Measurements from ENCODE around the gene GFPT1.
A peak's percentile ranks its signal among the peaks of the same experiment; 100 is the strongest.
"Not testable (repeated sequence)": the region's sequence is repeated elsewhere in the genome, so short reads cannot be mapped to it uniquely, and the experiment has no call there.

GFPT1 gene

DNA sequence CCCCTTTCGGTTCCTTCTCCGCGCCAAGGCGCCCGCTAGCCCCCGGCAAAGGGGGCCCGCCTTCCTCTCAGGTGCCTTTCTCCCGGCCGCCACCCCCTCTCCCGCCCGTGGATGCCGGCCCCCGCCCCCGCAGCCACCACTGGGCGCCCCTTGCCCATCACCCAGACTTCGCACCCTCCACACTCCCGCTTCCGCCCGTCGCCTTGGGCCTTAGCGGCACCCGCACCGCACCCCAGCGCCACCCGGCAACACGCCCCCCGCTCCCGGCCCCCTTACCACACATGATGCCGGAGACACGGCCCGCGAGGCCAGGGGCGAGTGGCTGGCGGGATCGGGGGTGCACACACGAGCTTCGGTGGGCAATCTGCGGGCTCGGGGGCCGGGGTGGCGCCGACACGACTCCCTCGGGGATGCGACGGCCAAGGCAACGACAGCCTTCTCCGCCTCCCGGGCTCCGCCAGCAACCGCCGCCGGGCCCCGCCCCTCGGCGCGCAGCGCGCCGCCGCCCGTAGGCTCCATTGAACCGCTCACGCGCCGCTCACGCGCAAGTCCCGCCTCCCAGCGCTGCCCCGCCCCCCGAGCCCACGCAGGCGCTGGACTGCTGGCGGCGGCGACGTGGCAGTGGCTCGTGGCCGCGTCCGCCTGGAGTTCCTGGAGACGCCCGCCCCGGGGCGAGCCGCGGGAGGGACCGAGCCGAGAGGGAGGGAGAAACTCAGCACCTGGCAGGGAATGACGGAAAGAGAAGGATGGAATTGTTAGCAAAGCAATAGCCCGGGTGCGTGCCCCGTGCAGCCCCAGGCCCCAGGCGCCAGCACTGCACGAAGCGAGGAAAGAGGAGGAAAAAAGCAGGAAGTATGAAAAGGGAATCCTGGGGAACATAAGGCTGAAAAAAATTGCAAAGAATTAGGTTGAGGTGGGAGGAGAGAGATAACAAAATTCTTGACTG lies at the start of gene GFPT1:
Gene GFPT1, minus strand, starts transcription at position 439 of the 946 bp plus-strand sequence. Its CDS starts 156 bp downstream, at position 283.
- H3K4me3 ChIP-seq (ENCODE audit: low read depth, low read length), result peak within 1 kb of the TSS; percentile 72

DNA sequence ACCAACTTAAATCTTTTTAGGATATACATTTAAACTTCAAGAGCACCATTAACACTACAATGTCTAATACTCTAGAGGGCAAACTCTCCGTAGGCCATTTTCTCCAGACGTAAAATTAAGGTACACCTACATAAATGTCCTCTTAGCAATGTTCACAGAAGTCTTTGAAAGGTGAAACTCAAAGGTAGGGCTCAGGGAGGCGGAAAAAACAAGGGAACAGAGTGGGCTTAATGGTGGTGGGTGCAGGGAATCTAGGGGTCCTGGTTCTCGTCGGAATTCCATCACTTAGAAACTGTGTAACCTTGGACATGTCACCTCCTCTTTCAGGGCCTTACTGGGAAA lies 49.5 kb upstream of the GFPT1 start:
- peak overlapping the region; percentile 78 for H3K4me3 ChIP-seq (ENCODE audit: low read depth, low read length)

DNA sequence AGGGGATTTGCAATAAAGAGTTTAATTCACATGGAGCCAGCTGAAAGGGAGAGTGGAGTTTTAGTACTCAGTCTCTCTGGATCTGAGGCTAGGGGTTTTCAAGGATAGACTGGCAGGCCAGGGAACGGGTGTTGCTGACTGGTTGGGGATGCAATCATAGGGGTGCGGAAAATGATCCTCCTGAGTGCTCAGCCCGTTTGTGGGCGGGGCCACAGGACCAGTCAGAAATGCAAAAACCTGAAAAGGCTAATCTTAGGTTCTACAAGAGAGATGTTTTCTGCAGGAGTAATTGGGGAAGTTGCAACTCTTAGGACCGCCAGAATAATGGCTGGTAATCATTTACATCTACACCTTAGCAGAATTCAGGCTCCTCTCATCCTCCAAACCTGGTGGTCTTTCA lies 47.7 kb upstream of the GFPT1 start:
- no peak overlapping the region for H3K4me3 ChIP-seq (ENCODE audit: low read depth, low read length)

DNA sequence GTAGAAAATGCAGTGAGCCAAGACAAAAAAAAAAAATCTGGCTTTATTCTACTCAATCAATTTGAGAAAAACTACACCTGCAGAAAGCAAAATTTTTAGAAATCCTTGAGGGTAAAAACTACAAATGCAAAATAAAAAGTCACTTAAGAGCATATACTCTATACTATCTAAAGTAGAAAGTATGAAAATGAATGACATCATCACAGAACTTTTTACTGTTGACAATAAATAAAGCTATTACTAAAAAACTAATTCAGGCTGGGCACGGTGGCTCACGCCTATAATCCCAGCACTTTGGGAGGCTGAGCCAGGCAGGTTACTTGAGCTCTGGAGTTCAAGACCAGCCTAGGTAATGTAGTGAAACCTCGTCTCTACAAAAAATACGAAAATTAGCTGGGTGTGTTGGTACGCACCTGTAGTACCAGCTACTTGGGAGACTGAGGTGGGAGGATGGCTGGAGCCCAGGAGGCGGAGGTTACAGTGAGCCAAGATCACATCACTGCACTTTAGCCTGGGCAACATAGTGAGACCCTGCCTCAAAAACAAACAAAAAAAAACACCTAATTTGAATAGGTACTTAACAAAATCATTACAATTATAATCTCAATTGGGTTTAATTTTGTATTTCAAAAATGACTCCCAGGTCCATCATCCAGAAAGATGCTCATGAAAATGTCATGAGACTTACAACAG lies 42.6 kb upstream of the GFPT1 start:
- H3K4me3 ChIP-seq (ENCODE audit: low read depth, low read length), result no peak overlapping the region

DNA sequence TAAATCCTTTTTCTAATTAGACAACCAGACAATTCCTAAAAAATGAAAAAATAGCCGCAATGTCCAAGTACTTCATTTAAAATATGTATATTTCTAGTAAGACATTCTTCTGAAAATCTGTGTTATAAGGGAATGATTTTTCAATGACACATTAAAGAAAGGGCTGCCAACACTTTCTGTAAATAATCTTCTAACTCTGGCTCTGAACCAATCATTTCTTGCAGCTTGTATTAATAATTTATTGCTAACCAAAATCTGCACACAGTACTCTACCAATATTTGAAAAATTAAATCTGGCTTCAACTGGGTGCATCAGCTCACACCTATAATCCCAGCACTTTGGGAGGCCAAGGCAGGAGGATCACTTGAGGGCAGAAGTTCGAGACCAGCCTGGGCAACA lies 42.0 kb upstream of the GFPT1 start:
- no peak overlapping the region for H3K4me3 ChIP-seq (ENCODE audit: low read depth, low read length)

DNA sequence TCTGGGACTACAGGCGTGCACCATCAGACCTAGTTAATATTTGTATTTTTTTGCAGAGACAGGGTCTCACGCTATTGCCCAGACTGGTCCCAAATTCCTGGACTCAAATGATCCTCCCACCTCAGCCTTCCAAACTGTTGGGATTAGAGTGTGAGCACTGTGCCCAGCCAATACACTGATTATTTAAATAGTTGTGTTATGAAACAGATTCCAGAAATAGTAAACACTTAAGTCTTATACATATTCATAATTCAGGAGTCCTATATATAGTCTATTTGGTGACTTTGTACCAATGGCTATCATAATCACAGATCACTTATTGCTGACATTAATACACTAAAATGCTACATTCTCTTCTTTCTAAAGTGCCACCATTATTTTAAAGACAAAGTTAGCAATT lies 37.4 kb upstream of the GFPT1 start:
- no peak overlapping the region for H3K4me3 ChIP-seq (ENCODE audit: low read depth, low read length)

DNA sequence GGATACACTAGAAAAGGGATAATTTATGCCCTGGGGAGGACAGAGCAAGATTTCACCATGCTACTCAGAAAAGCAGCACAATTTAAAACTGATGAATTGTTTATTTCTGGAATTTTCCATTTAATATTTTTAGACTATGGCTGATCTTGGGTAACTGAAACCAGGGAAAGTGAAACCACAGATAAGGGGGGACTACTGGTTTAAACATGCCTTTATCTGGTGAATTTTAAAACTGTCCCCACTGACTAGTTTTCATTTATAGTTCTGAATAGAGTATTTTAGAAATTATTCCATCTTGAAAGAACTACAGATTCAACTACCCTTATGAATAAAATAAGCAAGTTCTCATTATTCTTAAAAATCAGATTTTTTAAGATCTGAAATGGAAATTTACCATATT lies 35.2 kb upstream of the GFPT1 start:
- H3K4me3 ChIP-seq (ENCODE audit: low read depth, low read length), result no peak overlapping the region

DNA sequence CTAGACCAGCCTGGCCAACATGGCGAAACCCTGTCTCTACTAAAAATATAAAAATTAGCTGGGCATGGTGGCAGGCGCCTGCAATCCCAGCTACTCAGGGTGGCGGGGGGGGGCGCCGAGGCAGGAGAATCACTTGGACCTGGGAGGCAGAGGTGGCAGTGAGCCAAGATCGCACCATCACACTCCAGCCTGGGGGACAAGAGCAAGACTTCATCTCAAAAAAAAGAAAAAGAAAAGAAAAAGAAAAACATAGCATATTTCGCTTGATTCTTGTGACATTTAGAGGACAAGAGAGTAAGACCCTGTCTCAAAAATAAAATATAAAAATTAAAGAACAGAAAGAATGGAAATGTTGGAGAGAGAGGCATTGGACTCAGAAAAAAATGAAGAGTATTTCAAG lies 32.1 kb upstream of the GFPT1 start:
- H3K4me3 ChIP-seq (ENCODE audit: low read depth, low read length), result not testable (repeated sequence)

DNA sequence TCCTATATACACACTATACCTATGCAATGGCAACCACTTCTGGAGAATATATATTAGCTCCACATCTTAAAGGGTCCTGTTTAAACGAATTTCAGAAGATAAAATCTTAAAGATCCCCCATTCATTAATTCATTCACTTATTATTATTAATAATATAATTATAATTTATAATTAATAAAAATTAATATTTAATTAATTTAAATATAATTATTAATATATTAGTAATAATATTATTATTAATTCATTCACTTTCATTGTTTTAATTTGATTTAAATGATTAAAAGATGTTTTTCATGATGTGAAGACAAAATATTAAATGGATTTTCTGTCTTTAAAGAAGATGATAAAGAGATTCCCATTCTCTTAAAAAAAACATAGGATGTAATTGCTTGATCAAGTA lies 29.1 kb upstream of the GFPT1 start:
- no peak overlapping the region for H3K4me3 ChIP-seq (ENCODE audit: low read depth, low read length)

DNA sequence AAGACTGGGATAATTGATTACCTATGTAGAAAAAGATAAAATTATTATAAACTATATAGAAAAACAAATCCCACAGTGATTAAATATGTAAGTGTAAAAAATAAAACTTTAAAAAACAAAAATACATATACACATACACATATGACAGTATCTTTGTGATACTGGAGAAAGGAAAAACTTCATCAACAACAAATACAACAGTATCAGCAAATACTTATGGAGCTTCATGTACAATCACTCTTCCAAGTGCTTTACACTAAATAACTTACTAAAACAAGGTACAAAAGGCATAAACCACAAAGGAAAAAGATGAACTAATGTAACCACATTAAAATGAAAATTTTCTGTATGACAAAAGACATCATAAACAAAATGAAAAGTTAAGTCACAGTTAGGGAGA lies 24.1 kb upstream of the GFPT1 start:
- H3K4me3 ChIP-seq (ENCODE audit: low read depth, low read length), result no peak overlapping the region

DNA sequence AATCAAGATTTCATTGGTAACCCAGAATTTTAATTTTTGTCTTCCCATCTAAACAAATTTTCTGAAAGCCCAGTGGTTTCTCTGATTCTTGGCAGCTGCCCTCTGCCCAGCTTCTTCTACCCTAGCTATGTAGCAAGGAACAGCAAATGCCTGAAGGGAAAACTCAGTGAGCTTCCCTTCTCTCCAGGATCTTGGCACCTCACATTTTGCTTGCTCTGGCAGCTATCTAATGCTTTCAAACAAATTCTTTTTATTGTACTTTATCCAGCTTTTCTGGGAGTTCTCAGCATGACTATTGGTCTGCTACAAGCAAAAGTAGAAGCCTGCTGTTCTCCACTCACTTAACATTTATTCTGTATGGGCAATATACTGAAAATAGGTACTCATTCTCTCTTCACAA lies 18.3 kb upstream of the GFPT1 start:
- no peak overlapping the region for H3K4me3 ChIP-seq (ENCODE audit: low read depth, low read length)

DNA sequence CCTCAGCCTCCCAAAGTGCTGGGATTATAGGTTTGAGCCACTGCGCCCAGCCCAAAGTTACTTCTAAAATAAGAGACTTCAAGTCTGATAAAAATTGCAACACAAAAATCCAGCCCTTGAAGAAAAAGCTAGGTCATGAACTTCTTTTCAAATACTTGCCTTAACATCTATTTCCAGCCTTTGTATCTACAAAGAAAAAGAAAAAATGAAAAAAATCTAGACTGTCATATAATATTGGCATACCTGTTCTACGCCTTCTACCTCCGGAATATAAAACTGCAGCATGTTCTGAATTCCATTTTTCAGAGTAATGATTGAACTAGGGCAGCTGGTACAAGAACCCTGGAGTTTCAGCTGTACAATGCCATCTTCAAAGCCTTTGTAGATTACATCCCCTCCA lies 13.1 kb upstream of the GFPT1 start:
- H3K4me3 ChIP-seq (ENCODE audit: low read depth, low read length), result no peak overlapping the region

DNA sequence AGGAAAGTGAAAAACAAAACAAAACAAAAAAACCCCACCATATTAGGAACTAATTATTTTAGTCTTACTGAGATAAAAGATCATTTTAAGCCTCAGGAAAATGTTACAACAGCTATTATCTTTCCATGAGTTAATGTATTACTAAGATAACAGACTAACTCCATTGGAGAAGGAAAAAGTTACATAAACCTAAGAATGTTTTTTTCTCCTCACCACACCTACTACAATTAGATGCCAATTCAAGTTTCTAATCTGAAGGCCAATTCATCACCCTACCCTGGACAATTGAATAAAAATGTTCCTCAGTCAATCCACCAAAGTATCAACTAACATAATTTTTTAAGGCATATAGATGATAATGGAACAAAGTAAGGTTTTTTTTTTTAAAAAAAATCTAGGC lies 10.2 kb upstream of the GFPT1 start:
- no peak overlapping the region for H3K4me3 ChIP-seq (ENCODE audit: low read depth, low read length)

DNA sequence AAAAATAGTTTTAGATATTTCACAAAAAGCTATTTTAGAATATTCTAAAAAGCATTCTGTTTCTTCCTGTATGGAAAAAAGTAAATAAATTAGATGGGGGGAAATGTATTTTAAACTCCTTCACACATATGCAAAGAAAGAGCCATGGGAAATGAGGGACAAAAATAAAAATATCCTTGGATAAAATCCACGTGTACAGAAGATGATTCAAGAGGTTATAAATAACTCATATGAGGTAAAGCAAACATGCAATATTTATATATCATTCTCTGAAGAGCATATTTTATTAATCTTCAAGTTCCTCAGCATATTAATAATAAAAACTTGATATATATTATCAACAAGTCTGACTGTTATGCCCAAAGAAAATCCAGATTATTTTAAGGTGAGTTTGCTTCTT lies 8.8 kb upstream of the GFPT1 start:
- H3K4me3 ChIP-seq (ENCODE audit: low read depth, low read length), result no peak overlapping the region

DNA sequence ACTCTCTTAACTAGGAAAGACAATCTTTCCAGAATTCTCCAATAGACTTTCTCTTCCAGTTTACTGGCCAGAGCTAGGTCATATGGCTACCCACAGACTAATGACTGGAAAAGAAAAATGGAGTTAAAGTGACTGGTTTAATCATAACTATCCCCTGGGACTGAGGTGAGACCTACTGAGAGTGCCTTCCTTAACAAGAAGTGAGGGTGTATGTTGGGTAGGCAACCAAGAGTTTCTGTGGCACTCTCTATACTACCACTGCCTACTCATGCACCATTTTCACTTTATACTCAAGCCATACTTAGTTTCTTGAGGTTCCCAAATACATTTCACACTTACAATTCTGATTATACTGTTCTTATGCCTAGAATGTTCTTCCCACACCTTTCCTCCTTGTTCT lies 6.9 kb upstream of the GFPT1 start:
- H3K4me3 ChIP-seq (ENCODE audit: low read depth, low read length), result no peak overlapping the region

DNA sequence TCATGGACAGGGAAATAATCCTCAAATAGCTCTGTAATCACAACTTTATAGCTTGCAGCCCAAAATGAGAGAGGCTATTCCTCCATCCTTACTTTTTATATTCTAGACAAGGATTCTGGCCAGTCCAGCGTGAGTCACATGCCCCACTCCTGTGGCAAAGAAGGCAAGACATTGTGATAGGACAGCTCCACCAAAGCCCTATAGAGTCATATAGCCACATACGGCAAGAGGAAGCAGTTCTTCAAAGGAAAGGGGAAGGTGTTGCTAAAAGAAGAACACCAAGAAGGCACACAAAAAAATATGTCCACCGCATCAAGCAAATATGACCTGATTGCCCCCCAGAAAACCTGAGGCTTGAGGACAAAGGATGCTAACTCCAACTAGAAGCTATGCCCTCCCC lies 3.4 kb upstream of the GFPT1 start:
- H3K4me3 ChIP-seq (ENCODE audit: low read depth, low read length), result no peak overlapping the region

DNA sequence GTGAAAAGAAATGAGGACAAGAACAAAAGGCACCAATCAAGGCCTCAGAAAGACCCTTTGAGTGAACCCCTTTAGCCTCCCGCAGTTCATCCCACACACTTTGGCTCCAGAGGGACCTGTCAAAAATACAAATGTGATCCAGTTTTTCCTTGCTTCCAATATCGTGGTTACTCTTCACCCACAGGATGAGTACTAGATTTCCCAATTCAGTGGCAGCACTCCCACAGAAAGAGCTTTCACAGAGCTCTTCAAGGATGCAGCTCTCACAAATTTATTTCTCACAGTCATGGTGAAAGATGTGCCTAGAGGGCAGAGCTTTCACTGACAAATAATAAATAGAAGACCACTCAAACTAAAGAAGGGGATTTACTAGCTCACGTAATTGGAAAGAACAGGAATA lies 3.0 kb upstream of the GFPT1 start:
- H3K4me3 ChIP-seq (ENCODE audit: low read depth, low read length), result no peak overlapping the region

DNA sequence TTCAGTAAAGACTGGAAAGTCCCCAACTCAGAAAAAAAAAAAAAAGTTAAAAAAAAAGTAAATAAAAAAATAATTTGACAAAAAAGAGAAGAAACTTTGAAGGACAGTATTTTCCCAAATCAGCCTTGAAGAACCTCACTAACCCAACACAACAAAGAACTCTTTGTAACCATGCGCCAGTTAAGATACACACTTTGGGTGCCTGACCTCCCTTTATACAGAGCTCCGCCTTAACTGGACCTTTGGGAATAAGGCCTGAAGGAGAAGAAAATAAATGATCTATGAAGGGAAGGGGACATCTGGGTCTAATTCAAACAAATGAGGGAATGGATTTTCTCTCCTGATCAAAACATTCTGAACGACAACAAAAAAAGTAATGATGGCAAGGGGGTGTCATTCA lies 2.2 kb upstream of the GFPT1 start:
- no peak overlapping the region for H3K4me3 ChIP-seq (ENCODE audit: low read depth, low read length)

DNA sequence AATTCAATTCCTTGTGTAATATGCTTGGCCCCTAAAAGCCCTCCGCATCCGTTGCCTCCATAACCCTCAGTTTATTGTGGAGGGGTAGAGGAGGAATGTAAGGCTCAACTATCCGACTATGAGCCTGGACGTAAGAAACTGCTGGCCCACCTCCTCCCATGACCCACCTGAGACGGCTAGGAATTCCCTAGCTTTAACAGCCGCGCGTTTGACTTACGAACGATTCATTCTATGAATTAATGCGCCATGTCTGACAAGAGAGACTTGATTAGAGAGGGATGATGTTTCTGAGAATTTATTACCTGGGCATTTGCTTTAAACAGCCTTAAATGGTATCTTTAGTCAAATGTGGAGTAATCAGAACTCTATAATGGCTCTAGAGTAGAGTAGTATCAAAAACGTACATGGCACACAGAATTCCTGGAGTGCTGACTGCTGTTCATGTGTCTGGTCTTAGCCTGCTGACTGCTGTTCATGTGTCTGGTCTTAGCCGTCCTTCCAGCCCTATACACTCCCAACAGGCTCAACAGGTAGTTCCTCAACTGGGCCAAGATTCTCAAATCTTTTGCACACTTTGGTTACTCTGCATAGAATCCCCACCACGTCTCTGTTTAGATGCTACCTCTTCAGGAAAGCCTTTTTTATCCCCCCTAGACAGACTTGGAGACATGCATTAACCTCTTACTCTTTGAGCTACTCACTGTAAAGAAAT lies 899 bp upstream of the GFPT1 start:
- peak overlapping the region; percentile 72 for H3K4me3 ChIP-seq (ENCODE audit: low read depth, low read length)

DNA sequence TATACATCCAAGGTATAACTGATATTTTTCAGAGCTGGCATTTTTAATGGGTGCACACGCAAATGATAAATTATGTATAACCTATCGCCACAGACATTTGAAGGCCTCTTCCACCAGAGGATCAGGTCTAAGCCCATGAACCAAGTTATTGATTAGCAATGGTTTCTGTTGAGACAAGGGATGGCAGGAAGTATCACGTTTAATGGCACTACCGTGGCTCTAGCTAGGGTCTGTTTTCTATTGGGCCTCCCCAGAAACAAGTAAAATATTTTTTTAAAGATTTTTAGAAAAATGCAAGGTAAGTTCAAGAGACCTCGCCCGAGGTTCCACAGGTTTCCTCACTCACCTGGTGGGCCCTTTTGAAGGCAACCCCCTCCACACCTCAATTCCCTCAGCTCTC lies 667 bp downstream of the GFPT1 start:
- H3K4me3 ChIP-seq (ENCODE audit: low read depth, low read length), result peak overlapping the region; percentile 72

DNA sequence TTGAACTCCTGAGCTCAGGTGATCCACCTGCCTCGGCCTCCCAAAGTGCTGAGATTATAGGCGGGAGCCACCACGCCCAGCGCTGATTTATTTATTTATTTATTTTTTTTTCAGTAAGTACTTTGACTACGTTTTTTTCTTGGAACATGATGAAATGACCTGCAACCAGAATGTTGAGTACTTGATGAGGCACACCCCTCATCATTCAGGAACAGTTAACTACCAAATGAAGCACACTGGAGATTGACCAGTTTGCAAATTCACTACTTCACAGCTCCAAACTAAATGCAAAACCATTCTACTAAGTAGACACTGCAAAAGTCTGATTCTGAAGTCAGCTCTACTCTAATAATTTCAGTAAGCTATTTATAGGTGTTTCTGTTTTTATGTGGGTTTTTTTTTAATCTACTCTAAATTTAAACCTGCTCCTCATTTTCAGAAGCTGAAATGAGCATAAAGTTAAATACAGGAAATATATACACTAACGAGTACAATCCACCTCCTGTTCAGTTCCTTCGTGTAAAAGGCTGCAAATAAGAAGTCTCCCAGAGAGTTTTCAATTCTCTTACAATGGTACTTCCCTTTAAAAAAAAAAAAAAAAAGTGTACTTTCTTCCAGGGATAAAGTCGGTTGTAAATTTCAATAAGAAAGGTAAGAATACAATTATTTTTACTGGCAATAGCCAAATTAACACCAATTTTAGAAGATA lies 1.4 kb downstream of the GFPT1 start:
- H3K4me3 ChIP-seq (ENCODE audit: low read depth, low read length), result peak overlapping the region; percentile 72
